ENCODE results near the gene SLC25A52. TPM values are rescaled to one million over a fixed set of nuclear protein-coding genes. Genes with fewer than 3 reads are reported as not detected.
"Not testable (repeated sequence)": the region's sequence is repeated elsewhere in the genome, so short reads cannot be mapped to it uniquely, and the experiment has no call there.

The SLC25A52 gene
- not detected for polyA plus RNA-seq (2012; ENCODE audit: insufficient read depth, insufficient read length)

- no peak for DNase-seq (ENCODE audit: low read depth, low spot score)
- no peak within 1 kb of the TSS for H3K4me3 ChIP-seq (ENCODE audit: low read length)
These were observed at the start of gene SLC25A52 for GRCh38 chr18:31760695-31761094. Gene SLC25A52 (minus strand): TSS chr18:31760880. CDS start chr18:31760661, 219 bp downstream.

GRCh38 chr18:31809049-31809448 is 48.4 kb upstream of the SLC25A52 start:
- DNase-seq (ENCODE audit: low read depth, low spot score); H3K4me3 ChIP-seq (ENCODE audit: low read length): not testable (repeated sequence)

- H3K4me3 ChIP-seq (ENCODE audit: low read length) = no peak overlapping the region
- DNase-seq (ENCODE audit: low read depth, low spot score) = no peak
These were observed 40.4 kb upstream of the SLC25A52 start for GRCh38 chr18:31801078-31801477.

- not testable (repeated sequence) for DNase-seq (ENCODE audit: low read depth, low spot score); H3K4me3 ChIP-seq (ENCODE audit: low read length)
These were observed 38.6 kb upstream of the SLC25A52 start for GRCh38 chr18:31799257-31799656.

- no peak overlapping the region for H3K4me3 ChIP-seq (ENCODE audit: low read length)
- DNase-seq (ENCODE audit: low read depth, low spot score) = no peak
These were observed 37.7 kb upstream of the SLC25A52 start for GRCh38 chr18:31798399-31798798.

- no peak for DNase-seq (ENCODE audit: low read depth, low spot score)
- H3K4me3 ChIP-seq (ENCODE audit: low read length) = no peak overlapping the region
These were observed 35.1 kb upstream of the SLC25A52 start for GRCh38 chr18:31795747-31796146.

GRCh38 chr18:31793531-31793930 is 32.9 kb upstream of the SLC25A52 start:
- H3K4me3 ChIP-seq (ENCODE audit: low read length) = no peak overlapping the region
- no peak for DNase-seq (ENCODE audit: low read depth, low spot score)

- DNase-seq (ENCODE audit: low read depth, low spot score) = no peak
- no peak overlapping the region for H3K4me3 ChIP-seq (ENCODE audit: low read length)
These were observed 31.9 kb upstream of the SLC25A52 start for GRCh38 chr18:31792580-31792911.

- no peak overlapping the region for H3K4me3 ChIP-seq (ENCODE audit: low read length)
- DNase-seq (ENCODE audit: low read depth, low spot score) = no peak
These were observed 31.3 kb upstream of the SLC25A52 start for GRCh38 chr18:31791817-31792579.

- no peak for DNase-seq (ENCODE audit: low read depth, low spot score)
- no peak overlapping the region for H3K4me3 ChIP-seq (ENCODE audit: low read length)
These were observed 28.7 kb upstream of the SLC25A52 start for GRCh38 chr18:31789409-31789808.

GRCh38 chr18:31783059-31783458 is 22.4 kb upstream of the SLC25A52 start:
- DNase-seq (ENCODE audit: low read depth, low spot score) = no peak
- no peak overlapping the region for H3K4me3 ChIP-seq (ENCODE audit: low read length)

- H3K4me3 ChIP-seq (ENCODE audit: low read length) = no peak overlapping the region
- no peak for DNase-seq (ENCODE audit: low read depth, low spot score)
These were observed 17.8 kb upstream of the SLC25A52 start for GRCh38 chr18:31778391-31778950.

- no peak for DNase-seq (ENCODE audit: low read depth, low spot score)
- no peak overlapping the region for H3K4me3 ChIP-seq (ENCODE audit: low read length)
These were observed 15.4 kb upstream of the SLC25A52 start for GRCh38 chr18:31776093-31776492.

GRCh38 chr18:31774962-31775361 is 14.3 kb upstream of the SLC25A52 start:
- no peak for DNase-seq (ENCODE audit: low read depth, low spot score)

GRCh38 chr18:31774477-31774785 is 13.8 kb upstream of the SLC25A52 start:
- H3K4me3 ChIP-seq (ENCODE audit: low read length) = no peak overlapping the region
- no peak for DNase-seq (ENCODE audit: low read depth, low spot score)

More at GRCh38 chr18:31774962-31775361, 14.3 kb upstream of the SLC25A52 start:
- H3K4me3 ChIP-seq (ENCODE audit: low read length) = no peak overlapping the region

- H3K4me3 ChIP-seq (ENCODE audit: low read length) = no peak overlapping the region
- DNase-seq (ENCODE audit: low read depth, low spot score) = no peak
These were observed 13.2 kb upstream of the SLC25A52 start for GRCh38 chr18:31773774-31774476.

- DNase-seq (ENCODE audit: low read depth, low spot score) = no peak
- H3K4me3 ChIP-seq (ENCODE audit: low read length) = no peak overlapping the region
These were observed 12.0 kb upstream of the SLC25A52 start for GRCh38 chr18:31772699-31773098.

- DNase-seq (ENCODE audit: low read depth, low spot score) = no peak
These were observed 10.4 kb downstream of the SLC25A52 start for GRCh38 chr18:31750273-31750672.

GRCh38 chr18:31746396-31746795 is 14.3 kb downstream of the SLC25A52 start:
- no peak for DNase-seq (ENCODE audit: low read depth, low spot score)
- H3K4me3 ChIP-seq (ENCODE audit: low read length) = no peak overlapping the region

More at GRCh38 chr18:31750273-31750672, 10.4 kb downstream of the SLC25A52 start:
- no peak overlapping the region for H3K4me3 ChIP-seq (ENCODE audit: low read length)

- H3K4me3 ChIP-seq (ENCODE audit: low read length) = no peak overlapping the region
- DNase-seq (ENCODE audit: low read depth, low spot score) = no peak
These were observed 16.2 kb downstream of the SLC25A52 start for GRCh38 chr18:31744321-31745067.

All from Jurkat, Clone E6-1 (cell line).